HepG2 (cell line): ENCODE results near the gene MYOM1. TPM values are rescaled to one million over a fixed set of nuclear protein-coding genes. Genes with fewer than 3 reads are reported as not detected.

Experiments
- ARID2 ChIP-seq: sonication (generic); formaldehyde crosslinking; IDR thresholded peaks from 2 replicates; pipeline ENCODE4 v1.8.1; 2022; ENCODE audit warnings: mild to moderate bottlenecking, missing genetic modification reagents, borderline replicate concordance
- EEA1 ChIP-seq: sonication (generic); formaldehyde crosslinking; IDR thresholded peaks from 2 replicates; pipeline ENCODE4 v1.5.1; 2020; ENCODE audit warnings: mild to moderate bottlenecking, missing genetic modification reagents, borderline replicate concordance
- FOXO1 ChIP-seq: sonication (generic); formaldehyde crosslinking; IDR thresholded peaks from 2 replicates; pipeline ENCODE4 v1.4.0; 2020; ENCODE audit warnings: missing genetic modification reagents
- GATAD2A ChIP-seq: IDR thresholded peaks from 2 replicates; pipeline ENCODE4 v1.6.1; 2016
- GTF3A ChIP-seq: sonication (generic); formaldehyde crosslinking; conservative IDR thresholded peaks from 2 replicates; pipeline ENCODE4 v1.4.0; 2020; ENCODE audit warnings: mild to moderate bottlenecking, missing genetic modification reagents
- MATR3 ChIP-seq: sonication (generic); formaldehyde crosslinking; IDR thresholded peaks from 2 replicates; pipeline ENCODE4 v1.4.0; 2020; ENCODE audit warnings: missing genetic modification reagents
- MIER2 ChIP-seq: IDR thresholded peaks from 2 replicates; pipeline ENCODE4 v1.6.1; 2016; ENCODE audit warnings: missing biosample characterization, missing genetic modification reagents
- POLR2A ChIP-seq, 2 experiments: IDR thresholded peaks; 2 replicates each; pipeline ENCODE4 v1.6.1; 2011; ENCODE audit warnings: low read depth in 2 of 2, low read length in 2 of 2, mild to moderate bottlenecking in 1 of 2, moderate library complexity in 1 of 2; ENCODE audit not compliant: insufficient read depth in 1 of 2
- PPARG ChIP-seq: conservative IDR thresholded peaks from 2 replicates; pipeline ENCODE4 v1.6.1; 2016; ENCODE audit warnings: missing biosample characterization, missing genetic modification reagents
- RAD51 ChIP-seq: fragments of 450-650 bp; IDR thresholded peaks from 2 replicates; pipeline ENCODE4 v1.6.1; 2016; ENCODE audit warnings: borderline replicate concordance
- SAFB2 ChIP-seq: sonication (generic); formaldehyde crosslinking; IDR thresholded peaks from 2 replicates; pipeline ENCODE4 v1.5.1; 2020; ENCODE audit warnings: missing genetic modification reagents, low read depth, mild to moderate bottlenecking, borderline replicate concordance
- SMAD3 ChIP-seq: sonication (generic); formaldehyde crosslinking; IDR thresholded peaks from 2 replicates; pipeline ENCODE4 v1.4.0; 2020; ENCODE audit warnings: missing genetic modification reagents
- SRSF9 ChIP-seq: fragments of 200-400 bp; formaldehyde crosslinking; IDR thresholded peaks from 2 replicates; pipeline ENCODE4 v1.6.1; 2018; ENCODE audit warnings: borderline replicate concordance, mild to moderate bottlenecking, low read depth, low read length; ENCODE audit not compliant: insufficient read depth, poor library complexity, severe bottlenecking
- TARDBP ChIP-seq: sonication (generic); formaldehyde crosslinking; IDR thresholded peaks from 2 replicates; pipeline ENCODE4 v1.8.0; 2022; ENCODE audit warnings: mild to moderate bottlenecking, missing genetic modification reagents
- ZNF331 ChIP-seq: sonication (generic); formaldehyde crosslinking; IDR thresholded peaks from 2 replicates; pipeline ENCODE4 v1.4.0; 2020; ENCODE audit warnings: missing genetic modification reagents
- ZNF350 ChIP-seq: sonication (generic); formaldehyde crosslinking; IDR thresholded peaks from 2 replicates; pipeline ENCODE4 v1.4.0; 2020; ENCODE audit warnings: mild to moderate bottlenecking, low read depth, missing genetic modification reagents, borderline replicate concordance
- ZNF570 ChIP-seq: sonication (generic); formaldehyde crosslinking; IDR thresholded peaks from 2 replicates; pipeline ENCODE4 v1.4.0; 2020; ENCODE audit warnings: mild to moderate bottlenecking, missing genetic modification reagents, borderline replicate concordance
- ZNF607 ChIP-seq: sonication (generic); formaldehyde crosslinking; IDR thresholded peaks from 2 replicates; pipeline ENCODE4 v1.5.1; 2020; ENCODE audit warnings: missing genetic modification reagents, mild to moderate bottlenecking, borderline replicate concordance
- polyA plus RNA-seq, 8 experiments: library from polyadenylated mRNA; depleted of rRNA in 3 of 8; stranded (reverse) in 7 of 8; unstranded in 1 of 8; fragments of >200 nt; fragmentation: Illumina TruSeq in 4 of 8; extraction: Trizol in 4 of 8; gene quantifications; 2 replicates each; pipeline versions ENCODE4 v1.2.1 to v1.2.3, GENCODE V29; 2011 to 2016; ENCODE audit warnings: low read depth in 4 of 8, missing spikeins in 1 of 8, mixed read lengths in 1 of 8; ENCODE audit not compliant: insufficient read depth in 1 of 8
- total RNA-seq, 5 experiments: library from RNA; depleted of rRNA; stranded (reverse); fragments of >200 nt; fragmentation: Illumina TruSeq; extraction: Trizol; gene quantifications; 2 replicates each; pipeline ENCODE4 v1.2.3, GENCODE V29; 2016; ENCODE audit warnings: low read depth in 1 of 5
- TF ChIP-seq, protein P1 (sequence below): sonication (generic); formaldehyde crosslinking; IDR thresholded peaks from 2 replicates; pipeline ENCODE4 v1.5.1; 2020; ENCODE audit warnings: mild to moderate bottlenecking, moderate library complexity, missing genetic modification reagents
- TF ChIP-seq, protein P2 (sequence below): fragments of 450-650 bp; IDR thresholded peaks from 2 replicates; pipeline ENCODE4 v1.6.1; 2017
- TF ChIP-seq, protein P3 (sequence below): sonication (generic); formaldehyde crosslinking; IDR thresholded peaks from 2 replicates; pipeline ENCODE4 v1.8.0; 2022; ENCODE audit warnings: low read depth, missing genetic modification reagents
- TF ChIP-seq, protein P4 (sequence below), 2 experiments: sonication (generic) in 1 of 2; formaldehyde crosslinking in 1 of 2; IDR thresholded peaks; 2 replicates each; pipeline versions ENCODE4 v1.5.1 to v1.6.1; 2011 to 2020; ENCODE audit warnings: borderline replicate concordance in 1 of 2, low read depth in 1 of 2, low read length in 1 of 2, mild to moderate bottlenecking in 1 of 2, missing genetic modification reagents in 1 of 2, moderate library complexity in 1 of 2

Gene MYOM1
- total and polyA plus RNA-seq, 2 of the 13 experiments (the other 11 are each of a cell fraction or from before 2014, with no cell fraction given) = 0.46 to 0.98 TPM

DNA sequence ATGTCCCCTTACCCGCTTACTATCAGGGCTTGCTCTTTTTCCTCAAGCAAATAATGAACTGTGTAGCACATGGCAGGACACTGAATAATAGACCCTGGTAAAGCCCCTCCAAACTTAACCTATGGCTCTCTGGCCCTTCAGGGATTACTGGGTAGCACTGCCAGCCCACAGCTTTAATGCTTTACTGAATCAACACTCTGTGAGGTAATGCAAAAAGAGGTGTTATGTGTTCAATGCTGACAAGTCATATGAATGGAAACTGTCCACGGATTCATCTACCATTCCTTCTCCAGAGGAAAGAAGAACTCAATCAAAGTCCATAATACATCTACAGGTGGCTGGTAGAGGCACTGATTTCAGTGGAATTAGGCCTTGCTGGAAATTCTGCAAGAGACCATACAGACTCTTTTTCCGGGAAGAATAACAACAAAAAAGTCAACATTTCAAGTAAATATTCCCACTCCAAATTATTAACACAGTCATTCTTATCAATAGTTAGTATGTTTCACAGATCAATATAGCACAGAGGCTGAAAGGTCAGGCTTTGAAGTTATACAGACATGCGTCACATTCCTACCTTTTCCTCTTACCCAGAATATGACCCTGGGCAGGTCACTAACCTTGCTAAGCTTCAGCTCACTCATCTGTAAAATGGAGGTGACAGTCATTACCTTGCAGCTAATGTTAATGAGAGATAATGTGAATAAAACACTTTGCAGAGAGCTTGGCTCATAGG lies 13.8 kb upstream of the MYOM1 start (continued):
- TF ChIP-seq, protein P1, sequence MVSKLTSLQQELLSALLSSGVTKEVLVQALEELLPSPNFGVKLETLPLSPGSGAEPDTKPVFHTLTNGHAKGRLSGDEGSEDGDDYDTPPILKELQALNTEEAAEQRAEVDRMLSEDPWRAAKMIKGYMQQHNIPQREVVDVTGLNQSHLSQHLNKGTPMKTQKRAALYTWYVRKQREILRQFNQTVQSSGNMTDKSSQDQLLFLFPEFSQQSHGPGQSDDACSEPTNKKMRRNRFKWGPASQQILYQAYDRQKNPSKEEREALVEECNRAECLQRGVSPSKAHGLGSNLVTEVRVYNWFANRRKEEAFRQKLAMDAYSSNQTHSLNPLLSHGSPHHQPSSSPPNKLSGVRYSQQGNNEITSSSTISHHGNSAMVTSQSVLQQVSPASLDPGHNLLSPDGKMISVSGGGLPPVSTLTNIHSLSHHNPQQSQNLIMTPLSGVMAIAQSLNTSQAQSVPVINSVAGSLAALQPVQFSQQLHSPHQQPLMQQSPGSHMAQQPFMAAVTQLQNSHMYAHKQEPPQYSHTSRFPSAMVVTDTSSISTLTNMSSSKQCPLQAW = no peak; the same call in 1 of the 2 replicates
- peak; percentile 93 for TF ChIP-seq TARDBP (CRISPR knock-in tag)
- TF ChIP-seq RAD51 = no peak
- no peak for TF ChIP-seq POLR2A (IDR thresholded peaks at IDR 0.05; ENCODE audit: insufficient read depth in 1 of 2, low read depth in 2 of 2, low read length in 2 of 2)
- TF ChIP-seq MATR3 (CRISPR knock-in tag) = no peak
- TF ChIP-seq, protein P2, sequence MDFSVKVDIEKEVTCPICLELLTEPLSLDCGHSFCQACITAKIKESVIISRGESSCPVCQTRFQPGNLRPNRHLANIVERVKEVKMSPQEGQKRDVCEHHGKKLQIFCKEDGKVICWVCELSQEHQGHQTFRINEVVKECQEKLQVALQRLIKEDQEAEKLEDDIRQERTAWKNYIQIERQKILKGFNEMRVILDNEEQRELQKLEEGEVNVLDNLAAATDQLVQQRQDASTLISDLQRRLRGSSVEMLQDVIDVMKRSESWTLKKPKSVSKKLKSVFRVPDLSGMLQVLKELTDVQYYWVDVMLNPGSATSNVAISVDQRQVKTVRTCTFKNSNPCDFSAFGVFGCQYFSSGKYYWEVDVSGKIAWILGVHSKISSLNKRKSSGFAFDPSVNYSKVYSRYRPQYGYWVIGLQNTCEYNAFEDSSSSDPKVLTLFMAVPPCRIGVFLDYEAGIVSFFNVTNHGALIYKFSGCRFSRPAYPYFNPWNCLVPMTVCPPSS = no peak
- TF ChIP-seq GATAD2A (CRISPR knock-in tag) = peak; percentile 97
- no peak for TF ChIP-seq ZNF607 (CRISPR knock-in tag)
- TF ChIP-seq SMAD3 (CRISPR knock-in tag) = peak; percentile 77; the same call in 1 of the 2 replicates
- TF ChIP-seq GTF3A (CRISPR knock-in tag) = no peak
- no peak for TF ChIP-seq EEA1
- TF ChIP-seq FOXO1 (CRISPR knock-in tag) = peak; percentile 94
- TF ChIP-seq ZNF350 (CRISPR knock-in tag) = no peak
- TF ChIP-seq PPARG = peak; percentile 96
- peak; percentile 81; the same call in 1 of the 2 replicates for TF ChIP-seq ZNF331 (CRISPR knock-in tag)
- TF ChIP-seq ZNF570 (CRISPR knock-in tag) = no peak
- TF ChIP-seq, protein P3, sequence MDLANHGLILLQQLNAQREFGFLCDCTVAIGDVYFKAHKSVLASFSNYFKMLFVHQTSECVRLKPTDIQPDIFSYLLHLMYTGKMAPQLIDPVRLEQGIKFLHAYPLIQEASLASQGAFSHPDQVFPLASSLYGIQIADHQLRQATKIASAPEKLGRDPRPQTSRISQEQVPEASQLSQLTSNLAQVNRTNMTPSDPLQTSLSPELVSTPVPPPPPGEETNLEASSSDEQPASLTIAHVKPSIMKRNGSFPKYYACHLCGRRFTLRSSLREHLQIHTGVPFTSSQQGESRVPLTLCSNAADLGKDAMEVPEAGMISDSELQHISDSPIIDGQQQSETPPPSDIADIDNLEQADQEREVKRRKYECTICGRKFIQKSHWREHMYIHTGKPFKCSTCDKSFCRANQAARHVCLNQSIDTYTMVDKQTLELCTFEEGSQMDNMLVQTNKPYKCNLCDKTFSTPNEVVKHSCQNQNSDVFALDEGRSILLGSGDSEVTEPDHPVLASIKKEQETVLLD = no peak
- no peak for TF ChIP-seq ARID2 (CRISPR knock-in tag)
- no peak for TF ChIP-seq MIER2 (CRISPR knock-in tag)
- TF ChIP-seq, protein P4, sequence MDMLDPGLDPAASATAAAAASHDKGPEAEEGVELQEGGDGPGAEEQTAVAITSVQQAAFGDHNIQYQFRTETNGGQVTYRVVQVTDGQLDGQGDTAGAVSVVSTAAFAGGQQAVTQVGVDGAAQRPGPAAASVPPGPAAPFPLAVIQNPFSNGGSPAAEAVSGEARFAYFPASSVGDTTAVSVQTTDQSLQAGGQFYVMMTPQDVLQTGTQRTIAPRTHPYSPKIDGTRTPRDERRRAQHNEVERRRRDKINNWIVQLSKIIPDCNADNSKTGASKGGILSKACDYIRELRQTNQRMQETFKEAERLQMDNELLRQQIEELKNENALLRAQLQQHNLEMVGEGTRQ (IDR thresholded peaks at IDR 0.05; ENCODE audit: low read depth, low read length) = no peak
- TF ChIP-seq, protein P4 (CRISPR knock-in tag; IDR thresholded peaks at IDR 0.05; ENCODE audit: borderline replicate concordance) = no peak
- TF ChIP-seq SRSF9 = no peak
- no peak for TF ChIP-seq SAFB2 (CRISPR knock-in tag)
